HG02759 (cell line): ENCODE measurements around the gene ACTRT2.

Experiments
- ATAC-seq: cut with Tn5 transposase; IDR thresholded peaks from one replicate; pipeline ENCODE4 v1.9.1; 2021; ENCODE audit warnings: mild to moderate bottlenecking, moderate library complexity; ENCODE audit not compliant: unreplicated experiment

The ACTRT2 gene

GRCh38 chr1:3021233-3021671 lies at the start of gene ACTRT2:
TSS of gene ACTRT2 (plus strand) at chr1:3021467. CDS start at chr1:3021687, 220 bp downstream.
- ATAC-seq: no peak

GRCh38 chr1:2971609-2972008 lies 49.7 kb upstream of the ACTRT2 start:
- ATAC-seq: no peak

GRCh38 chr1:2972011-2972878 lies 49.0 kb upstream of the ACTRT2 start:
- no peak for ATAC-seq

GRCh38 chr1:2972879-2973575 lies 48.2 kb upstream of the ACTRT2 start:
- ATAC-seq: no peak

- no peak for ATAC-seq
Measured at GRCh38 chr1:2973601-2974593, 47.4 kb upstream of the ACTRT2 start.

GRCh38 chr1:2974701-2975301 lies 46.5 kb upstream of the ACTRT2 start:
- ATAC-seq: no peak

GRCh38 chr1:2975466-2976179 lies 45.6 kb upstream of the ACTRT2 start:
- no peak for ATAC-seq

GRCh38 chr1:2976180-2976562 lies 45.1 kb upstream of the ACTRT2 start:
- ATAC-seq: no peak

GRCh38 chr1:2977886-2978611 lies 43.2 kb upstream of the ACTRT2 start:
- no peak for ATAC-seq

GRCh38 chr1:2978691-2979190 lies 42.5 kb upstream of the ACTRT2 start:
- no peak for ATAC-seq

GRCh38 chr1:2979191-2980072 lies 41.8 kb upstream of the ACTRT2 start:
- no peak for ATAC-seq

- no peak for ATAC-seq
Measured at GRCh38 chr1:2980073-2980791, 41.0 kb upstream of the ACTRT2 start.

GRCh38 chr1:2980849-2981248 lies 40.4 kb upstream of the ACTRT2 start:
- ATAC-seq: no peak

- ATAC-seq: no peak
Measured at GRCh38 chr1:2981388-2981787, 39.9 kb upstream of the ACTRT2 start.

- no peak for ATAC-seq
Measured at GRCh38 chr1:2981981-2982614, 39.2 kb upstream of the ACTRT2 start.

- ATAC-seq: no peak
Measured at GRCh38 chr1:2982615-2983318, 38.5 kb upstream of the ACTRT2 start.
